Dermis microvascular lymphatic vessel endothelial cell (primary cell): ENCODE results near the gene ATG14. TPM values are rescaled to one million over a fixed set of nuclear protein-coding genes. Genes with fewer than 3 reads are reported as not detected.
"Not testable (repeated sequence)": the region's sequence is repeated elsewhere in the genome, so short reads cannot be mapped to it uniquely, and the experiment has no call there.

ENCODE experiments used
- DNase-seq, 2 donors: peaks; one replicate each; pipeline versions ENCODE4 v3.0.0 to v3.0.0-alpha.2; 2010; ENCODE audit warnings: low read depth in 2 of 2
- total RNA-seq: library from RNA; depleted of rRNA; stranded (reverse); fragments of >200 nt; gene quantifications from 2 replicates; pipeline ENCODE4 v1.2.1, GENCODE V29; 2014

The ATG14 gene
- total RNA-seq, 1 donor from 2014 or later = 10.9 TPM

DNA sequence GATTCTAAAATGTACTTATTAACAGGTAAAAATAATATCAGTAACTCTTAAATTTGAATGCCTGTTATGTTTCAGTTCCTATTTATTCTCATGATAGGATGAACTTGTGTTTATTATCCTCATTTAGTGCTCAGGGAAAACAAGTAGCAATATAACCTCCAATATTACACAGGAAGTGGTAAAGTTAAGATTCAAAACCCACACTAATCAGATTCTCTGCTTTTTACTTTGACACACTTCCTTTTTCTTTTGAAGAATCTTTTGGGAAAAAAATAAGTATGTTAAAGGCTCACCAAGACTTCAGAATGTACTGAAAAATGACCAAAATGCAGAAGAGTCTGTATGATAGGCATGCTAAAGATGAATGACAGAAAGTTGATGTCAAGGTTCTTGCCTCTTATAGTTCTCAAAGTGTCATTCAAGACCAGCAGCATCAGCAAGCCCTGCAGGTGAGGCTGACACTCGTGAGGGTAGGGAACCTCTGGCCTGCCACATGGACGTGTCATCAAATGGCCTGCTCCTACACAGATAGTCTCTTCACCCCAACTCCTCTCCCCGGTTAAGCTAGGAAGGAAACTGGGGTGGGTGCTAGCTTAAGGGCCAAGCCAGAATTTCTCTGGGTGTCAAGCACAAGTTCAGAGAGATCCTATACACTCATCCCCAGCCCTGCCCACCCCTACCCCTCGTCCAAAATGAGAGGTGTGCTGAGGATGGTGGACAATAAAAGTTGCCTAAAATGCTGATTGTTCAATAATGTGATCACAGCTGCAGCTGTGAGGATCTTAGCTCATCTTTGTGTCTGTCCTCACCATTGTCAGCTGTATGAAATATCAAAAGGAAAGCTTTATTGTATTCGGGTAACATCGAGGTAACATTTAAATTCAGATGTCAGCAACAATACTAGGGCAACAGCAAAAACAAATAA lies 22.5 kb upstream of the ATG14 start:
- DNase-seq = no peak

DNA sequence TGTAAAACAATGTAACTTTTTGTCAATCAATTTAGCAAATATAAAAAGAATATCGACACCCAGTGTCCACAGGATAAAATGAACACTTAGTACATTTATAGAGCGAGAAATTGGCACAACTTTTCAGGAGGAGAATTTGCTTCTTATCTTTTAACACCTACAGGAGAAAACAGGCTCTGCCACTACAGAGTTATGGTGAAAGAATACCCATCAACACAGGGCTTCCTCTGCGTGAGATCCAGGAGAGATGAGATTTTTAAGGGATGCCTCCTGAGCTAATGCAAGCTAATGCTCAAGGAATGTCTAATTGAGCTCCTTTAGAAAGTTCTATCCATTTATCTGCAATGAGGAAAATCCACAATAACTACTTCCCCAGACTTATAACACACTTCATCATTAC lies 21.0 kb upstream of the ATG14 start:
- DNase-seq = no peak

DNA sequence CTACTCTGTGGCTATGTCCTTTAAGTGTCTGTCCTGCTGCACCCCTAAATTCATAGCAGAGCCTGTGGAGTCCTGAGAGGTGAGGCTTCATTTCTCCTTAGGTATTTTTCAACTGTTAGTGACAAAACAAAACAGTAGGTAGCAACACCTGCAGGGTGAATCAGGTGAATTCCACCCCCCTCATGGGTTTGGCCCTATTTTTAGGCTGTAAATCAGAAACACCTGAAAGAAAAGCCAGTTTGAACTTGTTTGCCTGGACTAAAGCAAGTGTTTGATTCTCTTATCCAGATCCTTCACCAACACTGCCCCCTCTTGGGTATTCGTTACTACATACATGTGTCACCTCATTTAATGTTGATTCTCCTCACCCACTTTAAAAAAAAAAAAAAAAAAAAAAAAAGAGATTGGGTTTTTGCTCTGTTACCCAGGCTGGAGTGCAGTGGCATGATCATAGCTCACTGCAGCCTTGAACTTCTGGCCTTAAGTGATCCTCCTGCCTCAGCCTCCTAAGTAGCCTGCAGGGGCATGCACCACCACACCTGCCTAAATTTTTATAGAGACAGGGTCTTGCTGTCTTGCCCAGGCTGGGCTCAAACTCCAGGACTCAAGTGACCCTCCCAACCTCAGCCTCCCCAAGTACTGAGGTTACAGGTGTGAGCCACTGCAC lies 18.5 kb upstream of the ATG14 start:
- peak; percentile 73 to 86 for DNase-seq

DNA sequence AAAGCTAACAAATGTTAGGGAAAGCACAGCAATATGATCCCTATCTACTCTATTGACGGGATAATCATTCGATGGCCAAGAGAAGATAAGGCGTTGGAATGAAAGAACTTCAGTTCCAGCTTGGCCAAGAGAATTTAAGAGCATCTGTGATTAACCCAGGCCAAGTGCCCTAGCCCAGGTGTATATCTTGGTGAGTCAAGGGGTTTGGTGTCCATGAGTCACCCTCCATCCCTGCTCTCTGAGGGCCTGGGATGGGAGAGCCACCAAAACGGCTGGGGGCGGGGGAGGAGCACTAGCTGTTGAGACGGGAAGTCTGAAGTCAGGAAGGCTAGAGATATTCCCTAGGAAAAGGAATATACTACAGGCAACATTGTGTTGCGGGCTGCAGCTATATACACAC lies 15.8 kb upstream of the ATG14 start:
- DNase-seq = no peak

DNA sequence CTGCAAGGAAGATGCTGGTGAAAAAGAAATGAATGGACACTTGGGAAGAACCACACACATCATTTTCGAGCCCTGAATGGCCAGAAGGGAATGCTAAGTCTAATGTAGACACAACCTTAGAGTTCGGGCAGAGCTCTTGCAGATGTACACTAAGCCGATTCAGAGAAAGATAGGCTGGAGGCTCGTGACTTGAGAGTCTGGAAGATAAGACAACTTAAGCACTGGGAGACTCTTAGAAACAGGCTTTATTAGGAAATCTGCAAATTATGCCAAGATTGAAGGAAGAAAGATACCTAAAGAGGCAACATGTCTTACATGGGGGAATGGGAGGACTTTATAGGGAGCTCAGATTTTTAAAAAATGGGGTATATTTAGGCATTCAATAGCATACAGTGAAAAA lies 15.3 kb upstream of the ATG14 start:
- no peak for DNase-seq

DNA sequence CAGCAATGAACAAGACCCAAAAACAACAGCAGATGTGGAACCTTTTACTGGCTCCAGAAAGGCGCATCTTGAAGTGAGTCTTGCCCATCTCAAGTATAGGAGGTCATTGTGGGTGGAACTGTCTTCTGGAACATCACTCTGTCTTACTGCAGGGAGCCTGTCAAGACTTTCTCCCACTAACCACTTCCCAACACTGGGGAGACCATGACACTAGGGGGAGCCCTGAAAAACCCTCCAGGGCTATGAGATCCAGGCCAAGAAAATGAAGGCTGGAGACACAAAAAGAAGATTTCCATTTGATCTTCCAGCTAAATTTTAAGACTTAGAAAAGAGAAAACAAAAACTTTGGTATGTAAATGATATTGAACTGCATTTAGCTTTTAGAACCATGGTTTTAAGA lies 13.5 kb upstream of the ATG14 start:
- DNase-seq = no peak

DNA sequence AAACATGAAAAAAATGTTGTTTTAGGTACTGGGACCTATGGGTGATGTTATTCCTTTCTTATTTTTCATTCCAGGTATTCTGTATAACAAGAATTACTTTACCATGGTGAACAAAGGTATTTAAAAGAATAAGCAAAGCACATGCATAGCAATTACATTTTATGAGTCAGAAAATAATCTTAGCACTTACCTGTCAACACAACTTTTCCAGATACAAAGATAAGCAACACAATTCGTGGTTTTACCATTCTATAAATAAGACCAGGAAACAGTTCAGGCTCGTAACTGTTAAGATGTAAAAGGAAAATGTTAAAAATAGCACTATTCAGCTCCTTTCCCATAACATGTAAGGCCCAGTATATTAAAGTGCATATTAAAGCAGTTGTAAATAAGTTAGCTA lies 12.3 kb upstream of the ATG14 start:
- DNase-seq = no peak

DNA sequence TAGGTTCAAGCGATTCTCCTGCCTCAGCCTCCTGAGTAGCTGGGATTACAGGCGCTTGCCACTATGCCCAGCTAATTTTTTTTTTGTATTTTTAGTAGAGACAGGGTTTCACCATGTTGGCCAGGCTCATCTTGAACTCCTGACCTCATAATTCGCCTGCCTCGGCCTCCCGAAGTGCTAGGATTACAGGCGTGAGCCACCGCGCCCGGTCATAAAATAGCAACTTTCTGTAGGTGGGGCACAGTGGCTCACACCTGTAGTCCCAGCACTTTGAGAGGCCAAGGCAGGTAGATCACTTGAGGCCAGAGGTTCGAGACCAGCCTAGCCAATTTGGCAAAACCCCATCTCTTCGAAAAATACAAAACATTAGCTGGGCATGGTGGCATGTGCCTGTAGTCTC lies 10.7 kb upstream of the ATG14 start:
- DNase-seq = not testable (repeated sequence)

DNA sequence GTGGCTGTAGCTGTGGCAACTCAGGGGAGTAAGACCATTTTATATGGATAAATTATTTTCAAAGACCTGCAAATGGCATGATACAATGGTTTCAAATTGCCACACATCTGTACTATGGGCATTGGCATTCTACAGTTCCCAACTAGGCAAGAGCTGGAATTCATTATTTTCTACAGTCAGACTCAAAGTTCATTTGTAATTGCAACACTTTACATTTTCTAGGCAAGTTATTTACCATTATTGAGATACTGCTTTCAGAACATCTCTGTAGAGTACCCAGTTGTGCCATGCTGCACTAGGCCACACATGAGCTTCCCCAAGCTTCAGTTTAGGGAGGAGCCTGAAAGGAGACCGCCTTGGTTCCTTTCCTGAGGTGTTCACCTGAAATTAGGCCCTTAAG lies 8.0 kb upstream of the ATG14 start:
- DNase-seq = no peak

DNA sequence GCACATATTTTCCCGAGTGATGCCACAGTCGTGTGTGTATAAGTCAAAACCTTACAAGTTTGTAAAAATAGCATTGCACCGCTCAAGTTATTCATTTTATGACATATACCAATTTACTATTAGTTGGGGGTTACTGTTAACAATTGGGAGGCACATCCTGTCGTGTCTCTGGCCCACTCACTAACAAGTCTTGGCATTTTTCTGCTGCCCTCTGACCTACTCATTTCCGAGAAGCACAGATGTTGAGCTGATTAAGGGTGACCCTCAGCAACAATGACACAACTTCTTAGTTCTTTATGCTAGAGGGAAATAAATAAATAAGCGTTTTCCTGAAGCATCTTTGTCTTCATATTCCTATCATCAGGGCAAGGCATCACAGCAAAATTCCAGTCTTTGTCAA lies 6.8 kb upstream of the ATG14 start:
- DNase-seq = peak in 1 of 2 donors; percentile 85

DNA sequence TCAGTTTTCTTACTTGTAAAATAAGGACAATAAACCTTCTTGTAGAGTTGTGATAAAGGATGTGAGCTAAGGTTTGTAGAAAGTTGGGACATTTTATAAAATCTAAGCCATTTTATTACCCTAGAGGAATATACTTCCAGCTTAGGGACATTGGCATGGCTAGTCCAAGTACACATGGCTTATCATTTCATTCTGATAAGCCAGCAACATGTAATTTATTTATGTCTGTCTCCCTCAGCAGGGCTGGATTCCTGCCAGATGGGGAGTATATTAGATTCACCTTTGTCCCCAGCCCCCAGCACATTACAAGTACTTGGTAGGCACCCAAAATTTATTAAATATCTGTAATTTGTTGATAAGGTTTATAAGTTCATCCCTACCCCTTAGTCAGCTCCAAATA lies 6.3 kb upstream of the ATG14 start:
- DNase-seq = no peak

DNA sequence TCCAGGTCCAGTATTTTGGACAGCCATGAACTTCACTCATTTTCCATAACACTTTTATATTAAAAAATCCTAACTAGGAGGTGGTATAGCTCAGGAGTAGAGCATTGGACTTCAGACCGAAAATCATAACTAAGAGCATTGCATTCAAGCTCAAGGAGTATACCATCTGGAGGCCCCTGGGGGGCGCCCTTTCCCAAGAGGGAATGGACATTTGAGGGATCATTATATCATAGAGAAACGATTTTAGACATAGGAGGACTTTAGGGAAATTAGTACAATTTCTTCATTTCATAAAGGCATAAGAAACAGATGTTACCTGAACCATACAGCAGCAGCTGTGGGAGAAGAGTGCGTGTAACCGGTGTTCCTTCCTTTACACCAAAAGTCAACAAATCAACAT lies 5.2 kb upstream of the ATG14 start:
- peak in 1 of 2 donors; percentile 16 for DNase-seq

DNA sequence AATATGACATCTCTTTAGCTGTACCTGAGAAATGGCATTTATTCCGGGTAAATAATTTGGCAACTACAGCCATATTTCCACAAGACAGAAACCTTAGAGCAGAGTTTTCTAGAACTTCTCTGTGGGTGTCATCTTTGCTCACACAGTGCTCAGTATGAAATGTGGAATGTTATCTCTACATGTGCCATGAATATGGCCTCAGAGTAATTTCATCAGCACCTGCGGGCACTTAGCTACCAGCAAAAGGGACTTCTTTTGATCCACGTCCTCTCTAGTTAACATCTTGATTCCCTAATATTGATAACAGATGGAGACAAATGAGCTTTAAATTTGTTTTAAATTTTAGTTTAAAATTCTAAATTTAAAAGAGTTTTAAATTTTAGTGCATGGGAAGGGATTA lies 2.9 kb upstream of the ATG14 start:
- no peak for DNase-seq

DNA sequence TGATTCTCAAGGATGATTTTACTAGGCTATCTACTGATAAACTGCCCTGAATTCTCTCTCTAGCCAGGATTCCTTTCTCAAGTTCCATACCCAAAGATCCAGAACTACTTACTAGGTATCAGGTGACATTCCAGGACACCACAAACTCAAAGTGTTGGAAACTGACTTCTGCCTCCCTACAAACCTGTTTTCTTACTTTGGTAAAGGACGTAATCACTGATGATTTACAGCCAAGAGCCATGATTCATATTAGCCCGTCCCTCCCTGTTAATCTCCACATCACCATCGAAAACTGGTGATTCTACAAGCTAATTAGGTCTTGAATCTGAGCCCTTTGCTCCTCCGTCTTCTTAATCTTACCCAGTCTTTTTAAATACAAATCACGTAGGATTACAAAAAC lies 1.0 kb upstream of the ATG14 start:
- no peak for DNase-seq

DNA sequence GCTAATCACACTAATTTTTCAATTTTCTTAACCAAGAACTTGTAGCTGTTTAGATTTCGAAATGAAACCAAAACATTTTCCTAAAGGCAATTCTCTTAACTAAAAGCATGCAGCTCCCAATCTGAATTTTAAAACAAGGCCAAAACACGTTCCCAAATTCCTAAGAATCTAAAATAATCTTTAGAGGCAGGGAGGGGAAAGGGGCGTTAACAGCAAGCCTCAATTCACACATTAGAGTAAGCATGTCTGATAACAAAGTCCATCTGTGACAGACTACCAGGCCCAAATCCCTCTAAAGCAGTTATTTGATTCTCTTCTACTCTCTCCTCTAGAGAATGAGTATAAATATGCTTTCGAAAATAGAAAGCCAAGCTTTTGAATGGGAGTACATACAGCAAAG lies 754 bp downstream of the ATG14 start:
- no peak for DNase-seq

DNA sequence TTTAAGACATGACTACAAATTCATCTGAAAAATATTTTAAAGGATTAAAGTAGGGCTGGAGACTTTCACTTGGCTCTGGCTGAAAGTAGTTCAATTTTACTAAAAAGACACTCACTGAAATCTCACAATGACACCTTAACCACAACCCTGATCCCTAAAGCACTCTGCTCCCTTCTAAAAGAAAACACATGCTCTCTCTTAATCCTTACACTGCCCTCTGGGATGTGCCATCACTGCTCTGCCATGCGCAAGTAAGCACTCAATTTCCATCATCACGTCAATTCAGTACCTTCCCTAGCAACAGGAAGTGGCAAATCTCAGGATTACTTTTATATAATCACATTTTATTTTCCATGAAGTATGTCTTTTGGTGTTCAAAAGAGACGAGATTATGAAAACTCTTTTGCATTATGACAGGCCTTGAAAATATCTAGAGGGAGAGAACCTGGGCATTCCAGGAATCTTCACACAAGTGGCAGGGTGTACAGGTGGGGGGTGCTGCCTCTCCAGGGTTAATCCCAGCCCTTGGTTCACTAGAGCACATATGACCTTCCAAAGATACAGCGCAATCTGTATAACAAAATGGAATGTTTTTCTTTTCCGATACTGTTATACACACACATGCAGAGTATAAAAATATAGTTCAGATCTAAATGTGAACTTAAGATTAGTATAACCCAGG lies 7.3 kb downstream of the ATG14 start:
- DNase-seq = no peak

DNA sequence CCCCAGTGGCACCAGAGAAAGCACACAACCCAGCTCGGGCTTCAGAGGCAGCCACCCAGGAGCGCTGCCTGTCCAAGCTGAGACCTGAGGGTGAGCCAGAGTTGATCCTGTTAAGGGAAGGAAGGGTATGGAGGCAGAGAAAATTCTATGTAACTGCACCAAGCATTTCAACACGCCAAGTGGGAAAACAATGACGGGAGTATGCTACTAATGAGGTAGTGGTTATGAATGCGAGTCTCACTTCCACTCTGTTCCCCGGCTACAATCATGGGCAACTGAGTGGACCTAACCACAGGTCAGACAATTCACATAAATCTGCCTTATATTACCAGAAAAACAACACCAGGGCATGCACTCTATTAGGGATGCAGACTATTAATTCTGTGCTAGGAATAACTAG lies 9.9 kb downstream of the ATG14 start:
- no peak for DNase-seq

DNA sequence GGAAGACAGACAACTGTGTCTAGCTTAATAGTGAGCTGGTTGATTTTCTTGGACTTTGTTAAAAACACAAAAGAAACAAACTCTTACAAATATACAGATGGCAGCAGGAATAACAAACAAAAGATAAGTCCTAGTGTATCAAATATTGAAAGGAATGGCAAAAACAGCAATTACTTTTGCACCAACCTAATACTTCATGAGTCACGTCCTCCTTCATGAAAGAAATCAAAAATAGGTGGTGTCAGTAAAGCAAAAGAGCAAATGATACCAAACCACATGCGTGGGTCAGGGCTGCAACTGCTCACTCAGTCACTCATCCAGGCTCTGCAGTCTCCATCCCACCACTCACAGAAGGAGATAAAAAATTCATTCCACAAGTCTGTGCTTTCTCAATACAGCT lies 11.8 kb downstream of the ATG14 start:
- DNase-seq = peak in 1 of 2 donors; percentile 66

DNA sequence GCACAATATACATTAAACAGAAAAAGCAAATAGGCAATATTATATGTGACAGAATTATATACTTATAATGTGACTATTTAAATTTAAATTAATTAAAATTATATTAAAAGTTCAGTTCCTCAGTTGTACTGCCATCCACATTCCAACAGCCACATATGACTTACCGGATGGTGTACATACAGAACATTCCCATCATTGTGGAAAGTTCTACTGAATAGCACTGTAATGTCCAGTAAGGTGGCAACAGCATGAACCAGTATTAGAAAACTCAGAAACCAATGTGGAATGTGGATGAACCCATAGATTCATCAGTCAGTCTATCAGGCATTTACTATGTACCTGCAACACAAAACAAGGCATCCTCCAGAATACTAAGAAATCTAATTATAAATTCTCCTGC lies 12.4 kb downstream of the ATG14 start:
- DNase-seq = peak in 1 of 2 donors; percentile 16

DNA sequence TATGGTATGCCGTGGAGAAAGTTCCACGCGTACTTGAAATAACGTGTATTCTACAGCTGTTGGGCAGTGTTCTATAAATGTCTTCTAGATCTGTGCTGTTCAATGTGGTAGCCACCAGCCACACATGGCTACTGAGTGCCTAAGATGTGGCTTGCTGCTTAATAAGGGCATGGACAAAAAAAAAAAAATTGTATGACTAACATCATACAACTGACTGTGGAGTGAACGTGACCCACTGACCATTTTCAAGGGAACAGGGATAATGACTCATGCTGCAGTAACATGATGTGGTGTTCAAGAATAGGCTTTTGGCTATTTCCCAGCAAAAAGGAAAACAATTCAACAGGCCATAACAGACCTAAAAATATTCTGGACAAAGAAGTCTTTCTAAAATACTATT lies 13.0 kb downstream of the ATG14 start:
- peak; percentile 92 to 99 for DNase-seq

DNA sequence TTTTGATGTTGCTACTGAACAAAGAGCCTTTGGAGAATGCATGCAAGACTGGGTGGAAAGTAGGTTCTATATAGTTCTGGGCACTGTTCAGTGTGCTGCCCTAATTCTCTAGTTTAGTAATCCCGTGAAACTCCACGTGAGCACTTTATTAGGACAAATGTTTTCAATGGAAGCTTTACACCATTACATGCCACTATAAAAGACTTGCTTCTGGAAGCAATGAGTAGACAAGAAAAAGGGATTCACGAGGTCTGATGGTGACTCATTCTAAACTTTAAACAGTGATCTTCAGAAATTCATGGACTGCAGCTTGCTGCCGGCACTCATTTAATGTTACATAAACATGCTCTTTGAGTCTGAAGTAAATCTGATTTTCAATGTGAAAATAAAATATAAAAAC lies 22.3 kb downstream of the ATG14 start:
- no peak for DNase-seq

DNA sequence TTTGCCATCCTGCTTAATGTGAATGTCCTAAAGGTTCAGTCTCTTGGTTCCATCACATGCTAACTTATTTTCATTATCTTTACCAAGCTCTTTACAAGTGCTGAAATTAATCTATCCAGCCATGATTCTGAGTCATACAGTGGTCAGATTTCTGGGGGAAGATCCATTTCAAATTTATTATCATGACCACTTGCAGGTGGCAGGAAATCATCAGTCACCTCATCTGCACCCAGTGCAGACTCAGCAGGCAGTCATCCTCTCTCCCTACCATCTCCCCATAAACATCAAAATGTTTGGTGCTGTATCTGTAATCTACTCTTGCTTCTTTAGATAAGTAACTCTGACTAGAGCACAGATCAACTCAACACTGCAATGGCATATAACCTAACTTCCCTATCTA lies 23.5 kb downstream of the ATG14 start:
- no peak for DNase-seq

DNA sequence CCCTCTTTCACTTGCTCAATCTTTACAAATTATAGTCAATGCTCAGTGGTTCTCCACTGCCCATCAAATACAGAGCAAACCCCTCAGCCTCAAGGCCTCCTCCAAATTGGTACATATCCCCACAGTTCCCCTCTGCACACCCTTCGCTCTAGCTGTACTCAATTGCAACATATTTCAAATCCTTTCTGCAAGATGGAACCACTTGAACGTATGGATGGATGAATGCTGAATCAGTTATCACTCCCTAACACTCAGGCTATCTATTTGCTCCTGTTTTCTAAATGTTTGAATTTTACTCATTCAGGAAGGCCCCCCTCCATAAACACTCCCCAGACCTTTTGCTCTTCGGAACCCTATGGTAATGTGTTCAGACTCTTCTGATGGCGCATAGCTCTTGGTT lies 24.5 kb downstream of the ATG14 start:
- DNase-seq = no peak
